GM23338 (cell line): ENCODE data around the gene FLVCR1.

Experiments
- CREB1 ChIP-seq: fragments of 250-450 bp; sonication (Bioruptor Pico); IDR thresholded peaks from 2 replicates; pipeline ENCODE4 v1.5.0; 2020; ENCODE audit warnings: low read depth, mild to moderate bottlenecking, moderate library complexity
- CTCF ChIP-seq, 2 experiments: fragments of 200-600 bp in 1 of 2; sonication (generic) in 1 of 2; conservative IDR thresholded peaks; 2 replicates each; pipeline versions ENCODE4 v1.5.1 to v1.6.1; 2016 to 2017; ENCODE audit warnings: antibody characterized with exemption in 2 of 2, low read depth in 2 of 2, mild to moderate bottlenecking in 2 of 2, moderate library complexity in 1 of 2
- ETS1 ChIP-seq: IDR thresholded peaks from 2 replicates; pipeline ENCODE4 v1.6.1; 2016; ENCODE audit warnings: antibody characterized with exemption
- EZH2 ChIP-seq: fragments of 200-600 bp; sonication (generic); IDR thresholded peaks from one replicate; pipeline ENCODE4 v1.8.0; 2017; ENCODE audit warnings: antibody characterized with exemption, mild to moderate bottlenecking, low read depth; ENCODE audit not compliant: unreplicated experiment
- EZH2phosphoT487 ChIP-seq: fragments of 200-600 bp; sonication (generic); IDR thresholded peaks from one replicate; pipeline ENCODE4 v1.8.1; 2018; ENCODE audit warnings: antibody characterized with exemption; ENCODE audit not compliant: unreplicated experiment
- POLR2AphosphoS5 ChIP-seq: IDR thresholded peaks from 2 replicates; pipeline ENCODE4 v1.6.1; 2016; ENCODE audit warnings: antibody characterized with exemption, low read depth
- REST ChIP-seq: IDR thresholded peaks from one replicate; pipeline ENCODE4 v1.6.1; 2018; ENCODE audit warnings: antibody characterized with exemption; ENCODE audit not compliant: unreplicated experiment
- ZNF331 ChIP-seq: fragments of 250-450 bp; sonication (Bioruptor Pico); IDR thresholded peaks from 2 replicates; pipeline ENCODE4 v1.5.0; 2020; ENCODE audit warnings: low read depth, mild to moderate bottlenecking, moderate library complexity

GRCh38 chr1:212825798-212826452, 32.1 kb upstream of the FLVCR1 start:
- TF ChIP-seq CTCF (conservative IDR thresholded peaks at IDR 0.05; ENCODE audit: low read depth in 2 of 2) (no peak), REST (no peak), EZH2phosphoT487 (no peak), ETS1 (no peak), EZH2 (no peak), POLR2AphosphoS5 (no peak), CREB1 (CRISPR knock-in tag) (no peak), ZNF331 (CRISPR knock-in tag) (no peak)
